ENCODE results near the gene PLEKHA6.

GRCh38 chr1:204373911-204374310 lies 14.2 kb upstream of the PLEKHA6 start:
- TF ChIP-seq CTCF (IDR thresholded peaks at IDR 0.05): no peak
- TF ChIP-seq EZH2 (IDR thresholded peaks at IDR 0.05; ENCODE audit: borderline replicate concordance, insufficient read depth, low read depth, low read length, poor library complexity, severe bottlenecking): no peak
